T-helper 2 cell treated with Interferon-gamma antibody and Interleukin-4, amounts not matched to agents 100 ng/mL and 5 ng/mL, for 36 hours (primary cell): ENCODE data around the gene LIN28B. TPM values are rescaled to one million over a fixed set of nuclear protein-coding genes. Genes with fewer than 3 reads are reported as not detected.
"Not testable (repeated sequence)": the region's sequence is repeated elsewhere in the genome, so short reads cannot be mapped to it uniquely, and the experiment has no call there.

ENCODE experiments used
- intact Hi-C: fragments of 100-400 bp; cut with micrococcal nuclease; formaldehyde crosslinking; loops from one replicate; pipeline ENCODE4 v1.15.1; 2023
- total RNA-seq: library from RNA; stranded (reverse); gene quantifications from 2 replicates; pipeline ENCODE4 v1.2.3, GENCODE V29; 2022

LIN28B gene
- total RNA-seq, 1 donor from 2014 or later: not detected

GRCh38 chr6:104955927-104956730, 778 bp upstream of the LIN28B start:
- intact Hi-C loops: loop anchor here (2.0 kb wide), 1 partner anchor 15 kb away; no protein-coding TSS in a partner anchor

DNA sequence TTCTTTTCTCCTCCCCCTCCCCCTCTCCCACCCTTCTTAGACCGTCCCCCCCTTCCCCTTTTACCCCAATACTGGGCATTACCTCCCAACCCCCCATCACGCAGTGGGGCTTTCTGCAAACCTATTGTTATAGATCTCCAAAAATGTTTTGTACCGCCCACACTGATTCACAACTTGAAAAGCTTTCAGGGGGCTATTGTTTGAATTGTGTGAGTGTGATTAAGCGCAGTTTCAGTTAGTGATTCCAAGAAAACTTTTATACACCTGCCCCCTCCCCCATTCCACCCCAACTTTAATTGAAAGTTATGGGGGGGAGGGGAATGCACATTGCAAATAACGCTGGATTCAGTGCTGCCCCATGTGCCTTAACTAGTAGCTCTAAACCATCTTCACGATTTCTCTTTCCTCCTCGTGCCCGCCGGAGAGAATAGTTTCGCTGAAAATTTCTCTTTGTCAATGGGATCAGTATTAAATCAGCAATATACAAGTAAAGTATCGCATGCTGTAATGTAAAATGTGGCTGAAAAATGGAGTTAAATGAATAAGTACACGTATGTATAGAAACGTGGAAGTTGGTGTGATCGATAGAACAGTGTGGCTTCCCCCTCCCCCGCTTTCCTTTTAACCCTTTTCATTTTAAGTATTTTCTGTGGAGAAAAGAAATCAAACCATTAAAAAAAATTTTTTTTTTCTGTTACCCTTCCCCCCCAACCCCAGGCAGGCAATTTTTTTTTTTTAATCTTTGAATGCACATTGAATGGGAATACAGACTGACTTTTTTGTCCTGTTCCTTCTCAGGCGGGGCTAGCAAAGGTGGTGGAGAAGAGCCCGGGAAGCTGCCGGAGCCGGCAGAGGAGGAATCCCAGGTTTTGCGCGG, 632 bp downstream of the LIN28B start:
- intact Hi-C loops: loop anchor here (2.0 kb wide), 1 partner anchor 17 kb away; no protein-coding TSS in a partner anchor

GRCh38 chr6:104958178-104959025, 1.5 kb downstream of the LIN28B start:
- intact Hi-C loops: no loop called here

- intact Hi-C loops: no loop called here
These were observed 2.3 kb downstream of the LIN28B start for GRCh38 chr6:104959026-104959858.

- intact Hi-C loops: no loop called here
These were observed 12.2 kb downstream of the LIN28B start for GRCh38 chr6:104969108-104969507.

DNA sequence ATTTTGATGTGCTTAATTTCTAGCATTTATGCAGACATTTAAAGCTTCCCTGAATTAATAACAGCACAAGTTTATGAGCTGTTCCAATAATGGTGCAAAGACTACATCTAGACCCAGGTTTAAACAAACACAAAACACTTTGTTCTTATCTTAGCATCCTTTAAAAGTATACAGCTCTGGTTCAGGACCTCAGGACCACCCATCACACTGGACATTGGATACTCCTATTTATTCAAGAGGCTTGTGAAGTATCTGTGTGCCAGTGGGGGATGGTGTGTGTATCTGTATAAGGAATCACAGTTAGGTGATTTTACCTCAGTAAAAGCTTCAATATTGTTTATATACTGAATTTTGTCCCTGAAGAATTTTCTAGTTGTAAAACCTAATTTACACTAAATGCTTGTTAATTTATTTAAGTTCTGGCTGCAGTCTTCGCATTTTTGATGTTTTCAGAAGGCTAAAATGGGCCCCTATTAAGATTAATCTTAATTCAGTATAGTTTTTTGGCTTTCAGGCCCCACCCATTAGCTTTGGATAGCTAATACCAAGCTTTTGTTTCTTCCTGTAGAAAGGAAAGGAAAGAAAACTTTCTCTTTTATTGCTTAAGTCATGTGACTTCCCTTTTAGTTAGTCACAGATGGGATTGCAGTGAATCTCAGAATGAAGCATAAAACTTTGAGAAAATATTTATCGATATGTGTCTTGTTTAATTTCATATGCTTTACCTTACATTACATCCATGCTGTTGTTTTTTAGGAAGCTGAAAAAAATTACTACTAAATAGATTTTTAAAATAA, 13.1 kb downstream of the LIN28B start:
- intact Hi-C loops: no loop called here

DNA sequence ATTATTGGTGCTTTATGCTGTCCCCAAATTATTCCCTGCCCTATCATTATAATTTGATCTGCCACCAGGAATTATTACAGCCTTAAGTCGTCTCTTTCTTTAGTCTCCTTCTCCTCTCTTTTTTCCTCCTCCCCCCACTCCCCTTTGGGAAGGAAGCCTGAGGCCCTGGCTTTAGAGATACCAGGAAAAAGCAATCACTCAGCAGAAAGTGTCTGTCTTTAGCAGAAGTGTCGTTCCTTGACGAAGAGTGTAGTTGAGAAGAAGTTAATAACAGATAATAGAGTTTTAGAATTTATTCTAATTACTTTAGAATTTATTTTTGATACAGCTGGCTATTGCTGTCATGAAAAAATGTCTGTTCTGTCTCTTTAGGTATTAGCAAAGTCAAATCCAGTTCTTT, 16.5 kb downstream of the LIN28B start:
- intact Hi-C loops: no loop called here

DNA sequence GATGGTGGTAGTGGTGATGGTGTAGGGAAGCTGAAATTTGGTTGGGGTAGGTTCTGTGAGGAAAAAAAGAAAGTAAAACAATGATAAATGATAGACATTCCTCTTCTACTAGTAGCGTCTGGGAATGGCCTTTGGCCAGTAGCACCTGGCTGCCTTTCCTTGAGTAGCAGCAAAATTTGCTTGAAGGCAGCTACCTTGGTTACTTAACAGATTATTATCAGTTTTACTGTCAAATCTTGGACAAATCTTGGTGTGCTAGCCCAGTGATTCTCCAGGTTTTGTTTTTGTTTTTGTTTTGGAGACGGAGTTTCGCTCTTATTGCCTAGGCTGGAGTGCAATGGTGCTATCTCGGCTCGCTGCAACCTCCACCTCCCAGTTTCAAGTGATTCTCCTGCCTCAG, 26.4 kb downstream of the LIN28B start:
- intact Hi-C loops: no loop called here

GRCh38 chr6:104983776-104984175, 26.9 kb downstream of the LIN28B start:
- intact Hi-C loops: no loop called here

DNA sequence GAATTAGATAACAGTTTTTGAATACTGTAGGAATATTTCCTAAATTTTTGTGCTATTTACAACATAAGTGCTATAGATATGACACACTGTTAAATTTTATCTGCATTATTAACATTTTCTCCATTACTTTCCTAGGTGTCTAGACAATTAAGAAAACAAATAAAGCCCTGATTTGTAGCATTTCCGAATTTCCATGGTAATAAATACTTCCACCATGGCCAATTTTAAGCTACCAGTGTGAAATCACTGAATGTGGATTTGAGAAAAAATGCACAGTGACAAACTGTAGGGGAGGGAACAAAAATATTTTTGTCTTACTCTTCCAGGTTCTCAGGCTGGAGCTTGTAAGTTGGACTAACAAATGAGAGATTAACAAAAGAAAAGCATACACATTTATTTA, 27.9 kb downstream of the LIN28B start:
- intact Hi-C loops: no loop called here

GRCh38 chr6:104985875-104986274, 29.0 kb downstream of the LIN28B start:
- intact Hi-C loops: not testable (repeated sequence)

GRCh38 chr6:104986625-104987024, 29.7 kb downstream of the LIN28B start:
- intact Hi-C loops: no loop called here

DNA sequence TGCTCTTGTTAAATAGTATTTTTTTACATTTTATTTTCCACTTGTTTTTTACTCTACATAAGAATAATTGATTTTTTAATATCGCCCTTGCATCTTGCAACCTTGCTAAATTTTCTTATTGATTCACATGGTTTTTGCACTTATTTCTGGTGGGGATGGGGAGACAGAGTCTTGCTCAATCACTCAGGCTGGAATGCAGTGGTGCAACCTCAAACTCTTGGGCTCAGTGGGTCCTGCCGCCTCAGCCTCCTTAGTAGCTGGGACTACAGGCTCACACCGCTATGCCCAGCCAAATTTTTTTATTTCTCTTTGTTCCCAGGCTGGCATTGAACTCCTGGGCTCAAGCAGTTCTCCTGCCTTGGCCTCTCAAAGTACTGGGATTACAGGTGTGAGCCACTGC, 30.3 kb downstream of the LIN28B start:
- intact Hi-C loops: no loop called here

GRCh38 chr6:104990085-104990484, 33.2 kb downstream of the LIN28B start:
- intact Hi-C loops: no loop called here

DNA sequence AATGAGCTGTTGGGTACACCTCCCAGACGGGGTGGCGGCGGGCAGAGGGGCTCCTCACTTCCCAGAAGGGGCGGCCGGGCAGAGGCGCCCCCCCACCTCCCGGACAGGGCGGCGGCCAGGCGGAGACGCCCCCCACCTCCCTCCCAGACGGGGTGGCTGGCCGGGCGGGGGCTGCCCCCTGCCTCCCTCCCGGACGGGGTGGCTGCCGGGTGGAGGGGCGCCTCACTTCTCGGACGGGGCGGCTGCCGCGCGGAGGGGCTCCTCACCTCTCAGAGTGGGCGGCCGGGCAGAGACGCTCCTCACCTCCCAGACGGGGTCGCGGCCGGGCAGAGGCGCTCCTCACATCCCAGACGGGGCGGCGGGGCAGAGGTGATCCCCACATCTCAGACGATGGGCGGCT, 34.2 kb downstream of the LIN28B start:
- intact Hi-C loops: not testable (repeated sequence)

GRCh38 chr6:104993576-104993975, 36.7 kb downstream of the LIN28B start:
- intact Hi-C loops: not testable (repeated sequence)

DNA sequence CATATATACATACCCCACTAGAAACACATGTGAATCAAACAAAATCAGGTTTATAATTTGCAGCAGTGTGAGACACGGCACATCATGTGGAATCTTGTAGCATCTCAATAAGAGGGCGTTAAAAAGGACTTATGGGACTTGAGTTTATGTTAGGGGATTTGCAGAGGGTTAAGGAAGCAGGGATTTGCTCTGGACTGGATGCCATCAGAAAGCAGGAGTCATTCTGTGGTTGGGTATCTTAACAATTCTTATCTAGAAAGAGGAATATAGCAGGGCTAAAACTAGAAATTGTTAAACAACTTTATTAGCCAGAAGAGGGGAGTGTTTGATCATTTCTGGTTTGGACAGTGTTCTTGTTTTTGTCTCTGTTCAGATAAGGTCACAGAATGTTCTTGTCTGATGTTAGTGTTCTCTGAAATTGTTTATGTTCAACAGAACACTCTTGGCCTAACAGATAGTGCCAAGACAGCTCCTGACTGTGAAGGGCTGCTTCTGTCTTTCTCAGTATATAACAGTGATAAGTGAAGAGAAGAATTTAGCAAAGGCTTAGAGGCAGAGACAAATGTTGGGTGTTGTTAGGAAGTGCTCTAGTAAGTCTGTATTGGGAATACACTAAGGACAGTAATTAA, 39.2 kb downstream of the LIN28B start:
- intact Hi-C loops: no loop called here

- intact Hi-C loops: no loop called here
These were observed 44.2 kb downstream of the LIN28B start for GRCh38 chr6:105001063-105001462.

- intact Hi-C loops: no loop called here
These were observed 45.0 kb downstream of the LIN28B start for GRCh38 chr6:105001906-105002305.
